ENCODE results near the gene ZNF197.
"Not testable (repeated sequence)": the region's sequence is repeated elsewhere in the genome, so short reads cannot be mapped to it uniquely, and the experiment has no call there.

ZNF197 gene

GRCh38 chr3:44665173-44665572, 40.3 kb downstream of the ZNF197 start:
- DNase-seq, result no peak

GRCh38 chr3:44666346-44666745, 41.5 kb downstream of the ZNF197 start:
- no peak for DNase-seq

- no peak for DNase-seq
Measured at GRCh38 chr3:44669760-44670159, 44.9 kb downstream of the ZNF197 start.

- not testable (repeated sequence) for DNase-seq
Measured at GRCh38 chr3:44673466-44673865, 48.6 kb downstream of the ZNF197 start.

- DNase-seq, result no peak
Measured at GRCh38 chr3:44674211-44674610, 49.4 kb downstream of the ZNF197 start.

GRCh38 chr3:44678480-44679116, 53.8 kb downstream of the ZNF197 start:
- DNase-seq, result no peak

- DNase-seq, result no peak
Measured at GRCh38 chr3:44680921-44681455, 56.2 kb downstream of the ZNF197 start.

GRCh38 chr3:44682182-44682896, 57.5 kb downstream of the ZNF197 start:
- no peak for DNase-seq

GRCh38 chr3:44685128-44685800, 60.4 kb downstream of the ZNF197 start:
- DNase-seq, result no peak

- no peak for DNase-seq
Measured at GRCh38 chr3:44687898-44688297, 63.1 kb downstream of the ZNF197 start.

Data from MV-4-11 (cell line).